ENCODE measurements around the gene SMIM33.

Gene SMIM33

GRCh38 chr5:139454568-139455290 lies 16.1 kb upstream of the SMIM33 start:
- no peak overlapping the region for H3K4me3 ChIP-seq (ENCODE audit: low read depth, low read length)
- no peak for DNase-seq (ENCODE audit: low read depth)

- no peak overlapping the region for H3K4me3 ChIP-seq (ENCODE audit: low read depth, low read length)
- no peak for DNase-seq (ENCODE audit: low read depth)
Measured at GRCh38 chr5:139456776-139457175, 14.0 kb upstream of the SMIM33 start.

- H3K4me3 ChIP-seq (ENCODE audit: low read depth, low read length): no peak overlapping the region
- no peak for DNase-seq (ENCODE audit: low read depth)
Measured at GRCh38 chr5:139457241-139457640, 13.6 kb upstream of the SMIM33 start.

- H3K4me3 ChIP-seq (ENCODE audit: low read depth, low read length): no peak overlapping the region
- no peak for DNase-seq (ENCODE audit: low read depth)
Measured at GRCh38 chr5:139457653-139458306, 13.0 kb upstream of the SMIM33 start.

GRCh38 chr5:139458580-139459407 lies 12.0 kb upstream of the SMIM33 start:
- no peak overlapping the region for H3K4me3 ChIP-seq (ENCODE audit: low read depth, low read length)

GRCh38 chr5:139459451-139459934 lies 11.3 kb upstream of the SMIM33 start:
- no peak for DNase-seq (ENCODE audit: low read depth)
- H3K4me3 ChIP-seq (ENCODE audit: low read depth, low read length): no peak overlapping the region

More at GRCh38 chr5:139458580-139459407, 12.0 kb upstream of the SMIM33 start:
- no peak for DNase-seq (ENCODE audit: low read depth)

- no peak for DNase-seq (ENCODE audit: low read depth)
- H3K4me3 ChIP-seq (ENCODE audit: low read depth, low read length): no peak overlapping the region
Measured at GRCh38 chr5:139460455-139460854, 10.3 kb upstream of the SMIM33 start.

GRCh38 chr5:139461176-139461575 lies 9.6 kb upstream of the SMIM33 start:
- no peak for DNase-seq (ENCODE audit: low read depth)
- no peak overlapping the region for H3K4me3 ChIP-seq (ENCODE audit: low read depth, low read length)

GRCh38 chr5:139461698-139462097 lies 9.1 kb upstream of the SMIM33 start:
- no peak overlapping the region for H3K4me3 ChIP-seq (ENCODE audit: low read depth, low read length)
- no peak for DNase-seq (ENCODE audit: low read depth)

- no peak within 1 kb of the TSS for H3K4me3 ChIP-seq (ENCODE audit: low read depth, low read length)
- DNase-seq (ENCODE audit: low read depth): no peak
Measured at GRCh38 chr5:139462586-139463276, 8.1 kb upstream of the SMIM33 start, which contains the start of gene ECSCR. Gene ECSCR, minus strand, starts transcription at chr5:139462743. Its CDS starts 73 bp downstream, at chr5:139462670.

- H3K4me3 ChIP-seq (ENCODE audit: low read depth, low read length): no peak overlapping the region
- DNase-seq (ENCODE audit: low read depth): no peak
Measured at GRCh38 chr5:139468421-139468931, 2.3 kb upstream of the SMIM33 start.

- H3K4me3 ChIP-seq (ENCODE audit: low read depth, low read length): no peak overlapping the region
- no peak for DNase-seq (ENCODE audit: low read depth)
Measured at GRCh38 chr5:139472386-139473030, 1.7 kb downstream of the SMIM33 start.

GRCh38 chr5:139473105-139473504 lies 2.3 kb downstream of the SMIM33 start:
- no peak for DNase-seq (ENCODE audit: low read depth)
- H3K4me3 ChIP-seq (ENCODE audit: low read depth, low read length): no peak overlapping the region

GRCh38 chr5:139473565-139473964 lies 2.8 kb downstream of the SMIM33 start:
- DNase-seq (ENCODE audit: low read depth): no peak

GRCh38 chr5:139474890-139475791 lies 4.3 kb downstream of the SMIM33 start:
- H3K4me3 ChIP-seq (ENCODE audit: low read depth, low read length): no peak overlapping the region

More at GRCh38 chr5:139473565-139473964, 2.8 kb downstream of the SMIM33 start:
- no peak overlapping the region for H3K4me3 ChIP-seq (ENCODE audit: low read depth, low read length)

GRCh38 chr5:139475865-139476617 lies 5.2 kb downstream of the SMIM33 start:
- no peak for DNase-seq (ENCODE audit: low read depth)

More at GRCh38 chr5:139474890-139475791, 4.3 kb downstream of the SMIM33 start:
- peak; percentile 85 for DNase-seq (ENCODE audit: low read depth)

More at GRCh38 chr5:139475865-139476617, 5.2 kb downstream of the SMIM33 start:
- no peak overlapping the region for H3K4me3 ChIP-seq (ENCODE audit: low read depth, low read length)
